DOHH2 (cell line): ENCODE measurements around the gene STON2.

Experiments
- H3F3A ChIP-seq: fragments of 200-600 bp; sonication (generic), shearing (Covaris generic); 2 replicates; pipeline ENCODE4 v1.6.0; 2016; ENCODE audit warnings: antibody characterized with exemption, mild to moderate bottlenecking; ENCODE audit not compliant: control insufficient read depth, insufficient read depth
- H3K27ac ChIP-seq: fragments of 200-600 bp; sonication (generic); 2 replicates; pipeline ENCODE4 v1.5.1; 2014; ENCODE audit warnings: low read depth, mild to moderate bottlenecking, low read length, moderate library complexity
- H3K27me3 ChIP-seq: fragments of 200-600 bp; sonication (generic); 2 replicates; pipeline ENCODE4 v1.6.1; 2014; ENCODE audit warnings: mild to moderate bottlenecking, low read length, mixed read lengths; ENCODE audit not compliant: control insufficient read depth
- H3K36me3 ChIP-seq: fragments of 200-600 bp; sonication (generic); 2 replicates; pipeline ENCODE4 v1.6.1; 2014; ENCODE audit warnings: mild to moderate bottlenecking, low read length, moderate library complexity, mixed read lengths; ENCODE audit not compliant: control insufficient read depth
- H3K4me1 ChIP-seq: fragments of 200-600 bp; sonication (generic); 2 replicates; pipeline ENCODE4 v1.6.1; 2014; ENCODE audit warnings: mild to moderate bottlenecking, low read length, mixed read lengths; ENCODE audit not compliant: control insufficient read depth
- H3K4me2 ChIP-seq: fragments of 200-600 bp; sonication (generic); 2 replicates; pipeline ENCODE4 v1.6.0; 2014; ENCODE audit warnings: mild to moderate bottlenecking, low read length, moderate library complexity
- H3K4me3 ChIP-seq: fragments of 200-600 bp; sonication (generic); 2 replicates; pipeline ENCODE4 v1.5.1; 2014; ENCODE audit warnings: mild to moderate bottlenecking, low read length, mixed read lengths
- H3K79me2 ChIP-seq: fragments of 200-600 bp; sonication (generic); 2 replicates; pipeline ENCODE4 v1.6.1; 2014; ENCODE audit warnings: mild to moderate bottlenecking, low read length, mixed read lengths; ENCODE audit not compliant: control insufficient read depth
- H3K9me2 ChIP-seq: fragments of 200-600 bp; sonication (generic); replicated peaks from 2 replicates; pipeline ENCODE4 v1.6.1; 2014; ENCODE audit warnings: mild to moderate bottlenecking, low read length, mixed read lengths; ENCODE audit not compliant: control insufficient read depth
- H3K9me3 ChIP-seq: fragments of 200-600 bp; sonication (generic); 2 replicates; pipeline ENCODE4 v1.6.1; 2014; ENCODE audit warnings: antibody characterized with exemption, low read length, mixed read lengths; ENCODE audit not compliant: control insufficient read depth, insufficient read depth
- H4K20me1 ChIP-seq: fragments of 200-600 bp; sonication (generic); 2 replicates; pipeline ENCODE4 v1.6.0; 2014; ENCODE audit warnings: low read depth, mild to moderate bottlenecking, antibody characterized with exemption, low read length, moderate library complexity; ENCODE audit not compliant: control insufficient read depth, insufficient read depth
- CTCF ChIP-seq: fragments of 200-600 bp; sonication (generic); IDR thresholded peaks from one replicate; pipeline ENCODE4 v1.5.1; 2014; ENCODE audit warnings: antibody characterized with exemption, mild to moderate bottlenecking, low read depth, low read length; ENCODE audit not compliant: poor library complexity, severe bottlenecking
- EZH2phosphoT487 ChIP-seq: fragments of 200-600 bp; sonication (generic); IDR thresholded peaks from 2 replicates; pipeline ENCODE4 v1.6.1; 2017; ENCODE audit warnings: borderline replicate concordance, mild to moderate bottlenecking, antibody characterized with exemption, low read length, moderate library complexity, mixed read lengths

Gene STON2

DNA sequence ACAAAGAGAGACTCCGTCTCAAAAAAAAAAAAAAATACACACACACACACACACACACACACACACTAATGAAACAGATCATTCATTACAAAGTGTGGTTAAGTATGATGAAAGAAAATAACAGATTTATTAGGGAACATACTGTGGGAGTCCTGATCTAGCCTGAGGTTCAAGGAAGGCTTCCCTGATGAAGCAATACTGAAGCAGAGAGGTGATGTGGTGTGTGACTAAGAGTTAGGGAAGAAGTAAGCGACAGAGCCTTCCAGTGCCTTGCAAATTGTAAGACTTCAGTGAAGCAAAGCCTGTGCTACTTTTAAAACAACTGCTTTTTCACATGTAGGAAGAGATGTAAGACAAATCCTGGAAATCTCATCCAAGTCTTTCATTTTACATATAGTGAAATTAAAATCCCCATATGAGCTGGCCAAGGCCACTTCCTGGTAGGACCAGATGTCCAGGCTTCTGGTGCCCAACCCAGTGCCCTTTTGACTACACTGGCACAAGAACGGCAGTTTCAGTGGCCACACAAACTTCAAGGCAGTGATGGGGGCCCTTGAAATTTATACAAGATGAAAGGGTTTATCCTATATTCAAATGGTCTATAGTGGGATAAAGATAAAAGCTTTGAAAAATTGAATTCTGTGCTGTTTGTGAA is 86.2 kb downstream of the STON2 start:
- no peak for TF ChIP-seq EZH2phosphoT487
- no peak for TF ChIP-seq CTCF
- Histone ChIP-seq H3K27me3 (0 out of 2 replicates have a peak, but pooled peaks cover 3% of the 10 kb centered on the region), H3K4me1 (peaks cover 7% of the 10 kb centered on the region), H3K4me2 (no peak overlapping the region), H3K4me3 (no peak overlapping the region), H3K9me3 (no peaks in the 10 kb centered on the region), H3F3A (no peaks in the 10 kb centered on the region), H3K36me3 (no peaks in the 10 kb centered on the region), H3K27ac (no peak overlapping the region), H4K20me1 (no peaks in the 10 kb centered on the region), H3K79me2 (no peaks in the 10 kb centered on the region), H3K9me2 (no peaks in the 10 kb centered on the region)

GRCh38 chr14:81313200-81313599 is 86.9 kb downstream of the STON2 start:
- Histone ChIP-seq H3K27me3 (0 out of 2 replicates have a peak, but pooled peaks cover 3% of the 10 kb centered on the region), H3K79me2 (no peaks in the 10 kb centered on the region), H3K27ac (no peak overlapping the region), H3K4me1 (peaks cover 10% of the 10 kb centered on the region), H4K20me1 (no peaks in the 10 kb centered on the region), H3F3A (no peaks in the 10 kb centered on the region), H3K9me2 (no peaks in the 10 kb centered on the region), H3K9me3 (no peaks in the 10 kb centered on the region), H3K4me2 (no peak overlapping the region), H3K36me3 (no peaks in the 10 kb centered on the region), H3K4me3 (no peak overlapping the region)
- no peak for TF ChIP-seq CTCF
- TF ChIP-seq EZH2phosphoT487: no peak

GRCh38 chr14:81312289-81312876 is 87.7 kb downstream of the STON2 start:
- H3K27me3 ChIP-seq: 0 out of 2 replicates have a peak, but pooled peaks cover 3% of the 10 kb centered on the region
- TF ChIP-seq CTCF: no peak
- no peak for TF ChIP-seq EZH2phosphoT487
- H3K9me3 ChIP-seq: no peaks in the 10 kb centered on the region
- no peaks in the 10 kb centered on the region for H3K36me3 ChIP-seq
- no peaks in the 10 kb centered on the region for H3K79me2 ChIP-seq
- H4K20me1 ChIP-seq: no peaks in the 10 kb centered on the region
- no peaks in the 10 kb centered on the region for H3K9me2 ChIP-seq
- no peak overlapping the region for H3K4me3 ChIP-seq
- H3K4me2 ChIP-seq: no peak overlapping the region
- H3K4me1 ChIP-seq: peaks cover 15% of the 10 kb centered on the region
- no peaks in the 10 kb centered on the region for H3F3A ChIP-seq
- H3K27ac ChIP-seq: no peak overlapping the region
